Activated T-cell treated with anti-CD3 and anti-CD28 coated beads, Interleukin-2, amount 50 U/mL, for 24 hours (primary cell): Measurements from ENCODE around the gene RASSF3.

ENCODE experiments used
- DNase-seq: peaks from one replicate; pipeline ENCODE4 v3.0.0-alpha.2; 2020
- H3K27ac Mint-ChIP-seq: 2 replicates; pipeline ENCODE4 v1.8.0; 2020; ENCODE audit warnings: mild to moderate bottlenecking, mixed read lengths
- H3K27me3 Mint-ChIP-seq: 2 replicates; pipeline ENCODE4 v1.8.0; 2020; ENCODE audit warnings: mixed read lengths
- H3K36me3 Mint-ChIP-seq: 2 replicates; pipeline ENCODE4 v1.8.0; 2020; ENCODE audit warnings: low read depth, mixed read lengths
- H3K4me1 Mint-ChIP-seq: 2 replicates; pipeline ENCODE4 v1.8.0; 2020; ENCODE audit warnings: low read depth, mixed read lengths
- H3K4me3 Mint-ChIP-seq: 2 replicates; pipeline ENCODE4 v1.8.0; 2020; ENCODE audit warnings: mild to moderate bottlenecking, moderate library complexity, mixed read lengths
- H3K9me3 Mint-ChIP-seq: 2 replicates; pipeline ENCODE4 v1.8.0; 2020; ENCODE audit warnings: mixed read lengths

Gene RASSF3

DNA sequence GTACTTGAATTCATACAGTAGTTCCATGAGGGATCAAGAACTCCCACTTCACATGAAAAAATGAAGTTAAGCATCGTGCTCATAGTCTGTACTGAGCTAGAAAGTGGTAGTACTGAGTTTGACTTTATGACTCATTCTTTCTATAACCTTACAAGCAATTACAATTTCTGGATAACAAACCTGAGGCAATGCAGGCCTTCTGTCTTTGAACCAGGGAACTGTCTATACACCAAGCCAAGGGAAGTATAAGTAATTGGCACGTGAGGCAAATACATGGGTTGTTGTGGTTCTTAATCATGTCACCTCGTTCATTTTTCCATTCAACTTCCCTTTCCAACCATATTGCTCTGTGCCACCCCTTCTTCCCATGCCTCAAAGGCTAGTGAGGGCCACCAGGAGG lies 132.1 kb downstream of the RASSF3 start:
- peaks cover 18% of the 10 kb centered on the region for H3K4me1 Mint-ChIP-seq
- no peak overlapping the region for H3K4me3 Mint-ChIP-seq
- H3K27ac Mint-ChIP-seq: peak overlapping the region; percentile 13
- no peaks in the 10 kb centered on the region for H3K9me3 Mint-ChIP-seq
- no peak for DNase-seq
- peaks cover 91% of the 10 kb centered on the region for H3K36me3 Mint-ChIP-seq
- no peaks in the 10 kb centered on the region for H3K27me3 Mint-ChIP-seq

- H3K27ac Mint-ChIP-seq: no peak overlapping the region
- H3K9me3 Mint-ChIP-seq: no peaks in the 10 kb centered on the region
Measured at GRCh38 chr12:64743206-64743605, 132.9 kb downstream of the RASSF3 start.

DNA sequence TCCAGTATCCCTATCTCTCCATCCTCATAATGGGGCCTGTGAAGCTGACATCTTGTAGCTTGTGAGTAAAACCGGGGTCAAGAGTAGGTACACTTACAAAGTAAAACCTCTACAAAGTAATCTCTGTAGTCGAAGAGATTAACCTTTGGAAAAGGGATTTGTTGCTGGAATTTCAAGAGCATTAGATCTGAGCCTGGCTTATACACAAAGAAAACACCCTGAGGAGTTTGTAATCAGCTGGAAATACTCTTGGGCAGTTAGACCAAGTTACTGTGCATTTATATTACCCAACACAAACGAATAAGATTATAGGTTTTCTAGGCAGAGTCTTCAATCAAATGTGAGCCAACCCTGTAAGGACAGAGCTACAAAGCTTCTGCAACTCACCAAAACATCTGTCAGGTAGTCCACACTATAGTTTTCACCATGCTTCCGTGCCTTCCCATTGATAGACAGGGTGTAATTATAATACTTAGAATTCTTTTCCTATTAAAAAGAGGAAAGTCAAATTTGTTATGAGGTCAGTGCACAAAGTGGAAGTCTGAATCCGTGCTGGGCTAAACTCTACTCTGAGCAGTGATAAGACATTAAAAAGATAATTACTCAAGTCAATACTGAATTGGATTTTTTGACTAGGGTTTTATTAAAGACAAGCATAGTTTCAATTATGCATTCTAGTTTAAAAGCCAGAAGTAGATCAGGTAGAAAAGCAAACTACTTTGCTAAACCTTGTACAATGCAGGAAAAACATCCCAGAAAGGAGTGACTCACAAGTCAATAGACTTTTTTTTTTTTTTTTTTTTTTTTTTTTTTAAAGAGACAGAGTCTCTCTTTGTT lies 134.3 kb downstream of the RASSF3 start:
- Mint-ChIP-seq H3K4me1 (peaks cover 11% of the 10 kb centered on the region), H3K36me3 (peaks cover 82% of the 10 kb centered on the region), H3K4me3 (no peak overlapping the region), H3K9me3 (no peaks in the 10 kb centered on the region), H3K27ac (no peak overlapping the region), H3K27me3 (no peaks in the 10 kb centered on the region)
- no peak for DNase-seq

More at GRCh38 chr12:64743206-64743605, 132.9 kb downstream of the RASSF3 start:
- peaks cover 89% of the 10 kb centered on the region for H3K36me3 Mint-ChIP-seq
- DNase-seq: no peak
- no peaks in the 10 kb centered on the region for H3K27me3 Mint-ChIP-seq
- peaks cover 12% of the 10 kb centered on the region for H3K4me1 Mint-ChIP-seq
- no peak overlapping the region for H3K4me3 Mint-ChIP-seq

DNA sequence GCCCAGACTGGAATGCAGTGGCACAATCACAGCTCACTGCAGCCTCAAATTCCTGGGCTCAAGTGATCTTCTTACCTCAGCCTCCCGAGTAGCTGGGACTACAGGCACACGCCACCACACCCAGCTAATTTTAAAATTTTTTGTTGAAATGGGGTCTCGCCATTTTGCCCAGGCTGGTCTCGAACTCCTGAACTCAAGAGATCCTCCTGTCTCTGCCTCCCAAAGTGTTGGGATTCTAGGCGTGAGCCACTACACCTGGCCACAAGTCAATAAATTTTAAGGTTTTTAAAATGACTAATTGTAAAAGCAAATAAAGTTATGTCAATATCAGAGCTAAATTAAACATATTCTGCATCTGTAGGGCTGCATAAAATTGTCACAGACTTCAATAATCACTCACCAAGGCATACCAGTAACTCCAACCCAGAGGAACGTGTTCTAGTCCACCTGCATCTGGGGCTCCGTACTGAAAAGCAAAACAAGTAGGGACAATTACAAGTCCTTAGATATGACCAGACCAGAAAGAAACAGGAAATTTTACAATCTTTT lies 135.0 kb downstream of the RASSF3 start:
- Mint-ChIP-seq H3K27ac (no peak overlapping the region), H3K36me3 (peaks cover 80% of the 10 kb centered on the region), H3K4me1 (peaks cover 11% of the 10 kb centered on the region), H3K4me3 (no peak overlapping the region), H3K27me3 (no peaks in the 10 kb centered on the region), H3K9me3 (no peaks in the 10 kb centered on the region)
- no peak for DNase-seq

DNA sequence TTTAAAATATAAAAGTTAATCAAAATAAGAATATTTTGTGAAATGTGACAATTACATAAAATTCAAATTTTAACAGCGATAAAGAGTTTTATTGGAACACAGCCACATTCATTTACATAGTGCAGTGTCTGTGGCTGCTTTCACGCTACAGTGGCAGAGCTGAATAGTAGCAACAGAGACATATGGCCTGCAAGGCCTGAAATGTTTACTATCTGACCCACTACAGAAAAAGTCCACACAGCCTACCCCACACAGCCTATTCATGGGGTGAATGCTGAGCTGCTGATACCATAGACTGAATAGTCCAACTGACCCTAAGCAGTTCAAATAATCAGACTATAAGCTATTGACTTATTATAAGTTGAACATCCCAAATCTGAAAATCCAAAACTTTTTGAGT lies 135.7 kb downstream of the RASSF3 start:
- H3K4me1 Mint-ChIP-seq: peaks cover 11% of the 10 kb centered on the region
- no peak overlapping the region for H3K4me3 Mint-ChIP-seq

GRCh38 chr12:64746663-64747062 lies 136.4 kb downstream of the RASSF3 start:
- peak overlapping the region; percentile 45 for H3K27ac Mint-ChIP-seq
- DNase-seq: no peak
- no peaks in the 10 kb centered on the region for H3K27me3 Mint-ChIP-seq
- H3K4me3 Mint-ChIP-seq: no peak overlapping the region
- peaks cover 81% of the 10 kb centered on the region for H3K36me3 Mint-ChIP-seq
- peaks cover 11% of the 10 kb centered on the region for H3K4me1 Mint-ChIP-seq
- H3K9me3 Mint-ChIP-seq: no peaks in the 10 kb centered on the region

More for the DNA sequence above, 135.7 kb downstream of the RASSF3 start:
- DNase-seq: no peak
- Mint-ChIP-seq H3K27me3 (no peaks in the 10 kb centered on the region), H3K36me3 (peaks cover 80% of the 10 kb centered on the region), H3K9me3 (no peaks in the 10 kb centered on the region), H3K27ac (no peak overlapping the region)
